OCI-LY7 (cell line): ENCODE measurements around the gene MTUS2. TPM values are rescaled to one million over a fixed set of nuclear protein-coding genes. Genes with fewer than 3 reads are reported as not detected.

Experiments
- BruUV-seq: library from RNA; stranded (reverse); fragments of 400-500 nt; replicated peaks from 2 replicates; lab custom pipeline; 2021; lab: Mats Ljungman, UMichigan
- CTCF ChIA-PET: fragments of 300-600 bp; sonication (Branson Sonifier 250); formaldehyde crosslinking; loops from one replicate; lab custom pipeline; 2022; ENCODE audit warnings: antibody characterized with exemption; ENCODE audit not compliant: unreplicated experiment; lab: Charles Lee
- POLR2A ChIA-PET: fragments of 300-600 bp; sonication (Branson Sonifier 250); formaldehyde crosslinking; loops from one replicate; lab custom pipeline; 2022; ENCODE audit warnings: antibody characterized with exemption; lab: Charles Lee
- DNase-seq: peaks from one replicate; pipeline ENCODE4 v3.0.0-alpha.2; 2015; ENCODE audit warnings: low spot score
- H2AFZ ChIP-seq: fragments of 200-600 bp; sonication (generic), shearing (Covaris generic); 2 replicates; pipeline ENCODE4 v1.6.1; 2014; ENCODE audit warnings: mild to moderate bottlenecking, antibody characterized with exemption, low read length, moderate library complexity
- H3K27ac ChIP-seq: fragments of 200-600 bp; sonication (generic); 2 replicates; pipeline ENCODE4 v1.5.1; 2014; ENCODE audit warnings: mixed run types, low read depth, mild to moderate bottlenecking, moderate library complexity, low read length, inconsistent platforms; ENCODE audit not compliant: poor library complexity, severe bottlenecking
- H3K36me3 ChIP-seq: fragments of 200-600 bp; sonication (generic); 2 replicates; pipeline ENCODE4 v1.6.1; 2014; ENCODE audit warnings: mild to moderate bottlenecking, antibody characterized with exemption, low read length, moderate library complexity, mixed read lengths; ENCODE audit not compliant: insufficient read depth
- H3K4me1 ChIP-seq: fragments of 200-600 bp; sonication (generic); 2 replicates; pipeline ENCODE4 v1.5.1; 2014; ENCODE audit warnings: mild to moderate bottlenecking, low read length; ENCODE audit not compliant: insufficient read depth, poor library complexity, severe bottlenecking
- H3K4me2 ChIP-seq: fragments of 200-600 bp; sonication (generic); 2 replicates; pipeline ENCODE4 v1.6.1; 2014; ENCODE audit warnings: mild to moderate bottlenecking, low read length
- H3K4me3 ChIP-seq: fragments of 200-600 bp; sonication (generic); 2 replicates; pipeline ENCODE4 v1.5.1; 2014; ENCODE audit warnings: mild to moderate bottlenecking, low read depth, low read length; ENCODE audit not compliant: poor library complexity, severe bottlenecking
- H3K79me2 ChIP-seq: fragments of 200-600 bp; sonication (generic); 2 replicates; pipeline ENCODE4 v1.6.1; 2016; ENCODE audit warnings: low read depth, mild to moderate bottlenecking, low read length, moderate library complexity, mixed read lengths; ENCODE audit not compliant: insufficient read depth
- H3K9me2 ChIP-seq: fragments of 200-600 bp; sonication (generic); 2 replicates; pipeline ENCODE4 v1.6.1; 2016; ENCODE audit warnings: mild to moderate bottlenecking, low read length, mixed read lengths; ENCODE audit not compliant: insufficient read depth
- H3K9me3 ChIP-seq: fragments of 200-600 bp; sonication (generic); 2 replicates; pipeline ENCODE4 v1.6.1; 2014; ENCODE audit warnings: mild to moderate bottlenecking, mixed run types, low read length, mixed read lengths
- H4K20me1 ChIP-seq: fragments of 200-600 bp; sonication (generic); 2 replicates; pipeline ENCODE4 v1.6.1; 2014; ENCODE audit warnings: mild to moderate bottlenecking, antibody characterized with exemption, low read length, moderate library complexity, mixed read lengths; ENCODE audit not compliant: insufficient read depth
- CTCF ChIP-seq: fragments of 200-600 bp; sonication (generic); conservative IDR thresholded peaks from 2 replicates; pipeline ENCODE4 v1.5.1; 2014; ENCODE audit warnings: mild to moderate bottlenecking, antibody characterized with exemption, low read length, moderate library complexity, mixed read lengths
- EZH2phosphoT487 ChIP-seq: fragments of 200-600 bp; sonication (generic); IDR thresholded peaks from 2 replicates; pipeline ENCODE4 v1.6.1; 2018; ENCODE audit warnings: low read depth, borderline replicate concordance, mild to moderate bottlenecking, mixed run types, antibody characterized with exemption, low read length, moderate library complexity, mixed read lengths
- intact Hi-C: fragments of 100-400 bp; cut with micrococcal nuclease; formaldehyde crosslinking; loops from one replicate; pipeline ENCODE4 v1.10.0; 2022; ENCODE audit not compliant: unreplicated experiment
- total RNA-seq, 2 experiments: library from RNA; depleted of rRNA in 1 of 2; stranded (reverse); fragments of >200 nt in 1 of 2; shearing (Covaris generic) in 1 of 2; gene quantifications; 2 replicates each; pipeline ENCODE4 v1.2.3, GENCODE V29; 2014 to 2022

The MTUS2 gene
- total RNA-seq, 2 experiments from 2014 or later = 0.16 to 9.8 TPM

DNA sequence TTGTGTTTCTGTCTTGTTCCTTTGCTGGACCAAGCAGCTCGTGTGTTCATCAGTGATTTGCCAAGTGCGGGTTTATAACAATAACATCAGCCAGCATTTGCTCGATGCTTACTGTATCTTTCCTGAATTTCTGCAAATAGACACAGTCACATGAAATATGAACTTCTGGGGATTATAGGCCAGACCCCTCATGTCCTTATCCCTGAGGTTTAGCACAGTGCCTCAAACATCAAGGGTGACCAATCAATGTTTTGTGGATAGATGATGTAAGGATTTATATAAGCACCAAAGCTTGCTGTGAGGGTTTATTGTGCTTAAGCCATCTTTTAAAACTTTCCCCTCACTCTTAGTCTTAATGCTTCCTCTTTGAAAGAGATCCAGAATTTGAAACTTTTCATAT, 451.5 kb downstream of the MTUS2 start:
- no peak for TF ChIP-seq CTCF
- TF ChIP-seq EZH2phosphoT487 = no peak
- CTCF ChIA-PET = no interaction called here
- Histone ChIP-seq H2AFZ (no peak overlapping the region), H3K4me1 (no peaks in the 10 kb centered on the region), H3K9me2 (no peaks in the 10 kb centered on the region), H4K20me1 (no peaks in the 10 kb centered on the region), H3K4me3 (no peak overlapping the region), H3K79me2 (no peaks in the 10 kb centered on the region), H3K9me3 (no peaks in the 10 kb centered on the region), H3K36me3 (no peaks in the 10 kb centered on the region), H3K27ac (no peak overlapping the region), H3K4me2 (no peak overlapping the region)
- intact Hi-C loops = no loop called here
- POLR2A ChIA-PET = no interaction called here
- BruUV-seq = no TSS peak
- no peak for DNase-seq

- no peak for DNase-seq
- intact Hi-C loops = no loop called here
- BruUV-seq = no TSS peak
- Histone ChIP-seq H3K79me2 (no peaks in the 10 kb centered on the region), H4K20me1 (no peaks in the 10 kb centered on the region), H3K4me3 (no peak overlapping the region), H3K9me3 (no peaks in the 10 kb centered on the region), H2AFZ (no peak overlapping the region), H3K27ac (no peak overlapping the region), H3K4me2 (no peak overlapping the region), H3K9me2 (no peaks in the 10 kb centered on the region), H3K4me1 (no peaks in the 10 kb centered on the region), H3K36me3 (no peaks in the 10 kb centered on the region)
- CTCF ChIA-PET = no interaction called here
- TF ChIP-seq CTCF (no peak), EZH2phosphoT487 (no peak)
- POLR2A ChIA-PET = no interaction called here
Measured at GRCh38 chr13:29279356-29280254, 459.5 kb downstream of the MTUS2 start.

GRCh38 chr13:29281932-29282495, 461.9 kb downstream of the MTUS2 start:
- no peak overlapping the region for H3K4me2 ChIP-seq
- H3K79me2 ChIP-seq = no peaks in the 10 kb centered on the region
- no peaks in the 10 kb centered on the region for H3K4me1 ChIP-seq
- no peaks in the 10 kb centered on the region for H3K9me2 ChIP-seq
- intact Hi-C loops = no loop called here
- no peak for DNase-seq
- H3K36me3 ChIP-seq = no peaks in the 10 kb centered on the region
- H3K9me3 ChIP-seq = no peaks in the 10 kb centered on the region
- no TSS peak for BruUV-seq
- no peak overlapping the region for H2AFZ ChIP-seq
- H3K4me3 ChIP-seq = no peak overlapping the region
- CTCF ChIA-PET = no interaction called here
- H4K20me1 ChIP-seq = no peaks in the 10 kb centered on the region
- POLR2A ChIA-PET = interaction anchor here (0.7 kb wide), 1 partner anchor 39 kb away, joined by 3 read pairs; no protein-coding TSS in a partner anchor
- no peak overlapping the region for H3K27ac ChIP-seq
- TF ChIP-seq CTCF (no peak), EZH2phosphoT487 (no peak)
